ENCODE results near the gene PRDM16.

PRDM16 gene

DNA sequence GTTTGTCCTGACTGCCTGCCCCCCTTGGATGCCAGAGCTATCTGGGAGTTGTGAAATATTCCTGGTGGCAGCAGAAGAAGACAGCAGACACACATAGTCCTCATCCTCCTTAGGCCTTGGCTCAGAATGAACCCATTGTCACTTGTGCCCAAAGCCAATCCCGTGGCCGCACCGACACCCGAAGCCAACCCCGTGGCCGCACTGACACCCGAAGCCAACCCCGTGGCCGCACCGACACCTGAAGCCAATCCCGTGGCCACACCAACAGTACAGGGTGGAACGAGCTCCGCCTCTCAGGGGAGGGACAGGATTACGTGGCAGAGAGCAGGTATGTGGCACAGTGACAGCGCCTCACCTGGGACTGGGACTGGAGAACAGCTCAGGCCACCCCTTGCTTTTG is 186.7 kb downstream of the PRDM16 start:
- FAIRE-seq (no peak), DNase-seq (ENCODE audit: insufficient read length, low spot score) (no peak)
- TF ChIP-seq CTCF (IDR thresholded peaks at IDR 0.05; ENCODE audit: insufficient read depth, missing control alignments) = no peak

DNA sequence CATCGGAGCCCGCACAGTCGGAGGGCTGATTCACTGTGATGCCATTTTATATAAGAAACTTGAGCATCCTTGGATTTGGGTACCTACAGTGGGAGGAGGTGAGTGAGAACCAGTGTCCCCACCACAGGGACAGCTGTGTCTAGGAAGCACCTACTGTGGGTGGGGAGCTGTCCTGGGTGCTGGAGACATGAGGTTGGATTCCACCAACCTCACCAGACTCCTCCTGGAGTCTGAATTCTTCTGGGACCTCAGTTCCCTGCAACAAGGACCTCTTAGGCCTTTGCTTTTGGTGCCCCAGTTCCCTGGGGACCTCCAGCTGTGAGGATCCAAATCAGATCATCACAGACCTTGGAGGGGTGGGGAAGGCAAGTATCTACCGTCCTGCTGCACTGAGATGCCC is 188.8 kb downstream of the PRDM16 start:
- TF ChIP-seq CTCF (IDR thresholded peaks at IDR 0.05; ENCODE audit: insufficient read depth, missing control alignments) = no peak
- FAIRE-seq (no peak), DNase-seq (ENCODE audit: insufficient read length, low spot score) (no peak)

GRCh38 chr1:3258386-3259003 is 189.5 kb downstream of the PRDM16 start:
- no peak for TF ChIP-seq CTCF (IDR thresholded peaks at IDR 0.05; ENCODE audit: insufficient read depth, missing control alignments)
- no peak for FAIRE-seq
- DNase-seq (ENCODE audit: insufficient read length, low spot score) = no peak

GRCh38 chr1:3259020-3259419 is 190.0 kb downstream of the PRDM16 start:
- no peak for DNase-seq (ENCODE audit: insufficient read length, low spot score)
- FAIRE-seq = no peak
- TF ChIP-seq CTCF (IDR thresholded peaks at IDR 0.05; ENCODE audit: insufficient read depth, missing control alignments) = no peak

- FAIRE-seq = no peak
- no peak for DNase-seq (ENCODE audit: insufficient read length, low spot score)
- TF ChIP-seq CTCF (IDR thresholded peaks at IDR 0.05; ENCODE audit: insufficient read depth, missing control alignments) = no peak
These were observed 192.3 kb downstream of the PRDM16 start for GRCh38 chr1:3261007-3261968.

DNA sequence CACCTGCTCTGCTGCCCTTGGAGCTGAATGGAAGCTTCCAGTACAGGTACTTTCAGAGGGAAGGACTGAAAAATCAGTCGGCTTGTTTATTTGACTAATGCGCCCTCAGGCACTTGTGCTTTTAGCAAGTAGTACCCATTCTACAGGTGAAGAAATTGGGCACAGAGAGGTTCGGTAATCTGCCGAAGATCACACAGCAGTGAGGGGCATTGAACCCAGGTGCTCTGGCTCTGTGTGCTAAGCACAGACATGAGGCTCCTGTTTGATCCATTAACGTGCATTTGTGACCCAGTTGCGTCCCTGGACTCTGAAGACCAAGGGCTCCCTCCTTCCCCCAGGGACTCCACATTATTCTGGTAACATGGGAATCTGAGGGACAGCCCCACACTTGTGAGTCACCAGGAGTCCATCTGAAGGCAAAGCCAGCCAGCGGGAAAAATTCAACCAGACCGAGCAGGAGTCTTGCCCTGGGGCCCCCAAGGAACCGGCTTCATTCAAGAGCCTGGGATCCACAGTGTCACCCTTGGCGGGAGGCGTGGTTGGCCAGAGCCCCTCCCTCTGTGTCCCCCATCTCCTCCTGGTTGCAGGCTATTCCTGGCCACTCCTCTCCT is 193.1 kb downstream of the PRDM16 start:
- FAIRE-seq = no peak

More for the DNA sequence above, 193.1 kb downstream of the PRDM16 start:
- TF ChIP-seq CTCF (IDR thresholded peaks at IDR 0.05; ENCODE audit: insufficient read depth, missing control alignments) = no peak
- DNase-seq (ENCODE audit: insufficient read length, low spot score) = no peak
